GM12878 (cell line): Measurements from ENCODE around the gene TIMP2. TPM values are rescaled to one million over a fixed set of nuclear protein-coding genes. Genes with fewer than 3 reads are reported as not detected.

Source experiments
- ESRRA ChIP-seq: IDR thresholded peaks from 2 replicates; pipeline ENCODE4 v1.6.1; 2012; ENCODE audit warnings: mild to moderate bottlenecking, low read length, improper control_type of control experiment
- FOS ChIP-seq: IDR thresholded peaks from 3 replicates; pipeline ENCODE4 v1.6.1; 2011; ENCODE audit warnings: borderline replicate concordance; ENCODE audit not compliant: insufficient read length; ENCODE audit errors: extremely low read depth
- HDGF ChIP-seq: fragments of 450-650 bp; IDR thresholded peaks from 2 replicates; pipeline ENCODE4 v1.6.1; 2016; ENCODE audit warnings: antibody characterized with exemption
- KLF5 ChIP-seq: fragments of 450-650 bp; IDR thresholded peaks from 2 replicates; pipeline ENCODE4 v1.6.1; 2014; ENCODE audit warnings: mild to moderate bottlenecking; ENCODE audit not compliant: partially characterized antibody
- POLR2AphosphoS5 ChIP-seq: IDR thresholded peaks from 2 replicates; pipeline ENCODE4 v1.6.1; 2011; ENCODE audit warnings: mild to moderate bottlenecking, low read length, inconsistent platforms
- POU2F2 ChIP-seq: IDR thresholded peaks from 3 replicates; pipeline ENCODE4 v1.6.1; 2011; ENCODE audit warnings: low read depth, mild to moderate bottlenecking, low read length, borderline replicate concordance
- RBBP5 ChIP-seq: fragments of 200-600 bp; sonication (generic); conservative IDR thresholded peaks from 2 replicates; pipeline ENCODE4 v1.6.1; 2016
- SPI1 ChIP-seq: IDR thresholded peaks from 2 replicates; pipeline ENCODE4 v1.6.1; 2011; ENCODE audit warnings: low read depth, mild to moderate bottlenecking, low read length, moderate library complexity, borderline replicate concordance; ENCODE audit not compliant: insufficient read depth
- polyA plus RNA-seq, 11 experiments: library from polyadenylated mRNA; depleted of rRNA in 4 of 11; unstranded in 6 of 11; stranded (reverse) in 5 of 11; fragments of >200 nt; fragmentation: Nextera tagmentation in 4 of 11; fragmentation: Illumina TruSeq in 1 of 11; extraction: Ambion mirVana in 4 of 11; extraction: Trizol in 1 of 11; gene quantifications; 1 replicate in 1 of 11; 2 replicates in 10 of 11; pipeline versions ENCODE4 v1.2.1 to v1.2.3, GENCODE V29; 2011 to 2016; ENCODE audit warnings: inconsistent platforms in 2 of 11, missing spikeins in 2 of 11, low read depth in 1 of 11
- total RNA-seq, 4 experiments: library from RNA; depleted of rRNA in 3 of 4; stranded (reverse); fragments of >200 nt in 3 of 4; fragmentation: Illumina TruSeq in 1 of 4; extraction: Trizol in 1 of 4; gene quantifications; 2 replicates each; pipeline versions ENCODE4 v1.2.1 to v1.2.3, GENCODE V29; 2013 to 2021
- TF ChIP-seq, protein P1 (sequence below): fragments of 450-650 bp; IDR thresholded peaks from 2 replicates; pipeline ENCODE4 v1.6.1; 2017; ENCODE audit warnings: mild to moderate bottlenecking, moderate library complexity
- TF ChIP-seq, protein P2 (sequence below): fragments of 450-650 bp; conservative IDR thresholded peaks from 2 replicates; pipeline ENCODE4 v1.6.1; 2017; ENCODE audit warnings: mild to moderate bottlenecking, moderate library complexity

TIMP2 gene
- total and polyA plus RNA-seq, 10 of the 15 experiments (the other 5 are each of a cell fraction or from before 2014, with no cell fraction given): 0.03 to 0.41 (median 0.04) TPM; not detected in 7

GRCh38 chr17:78966123-78966813 is 41.1 kb upstream of the TIMP2 start (continued):
- TF ChIP-seq, protein P1, sequence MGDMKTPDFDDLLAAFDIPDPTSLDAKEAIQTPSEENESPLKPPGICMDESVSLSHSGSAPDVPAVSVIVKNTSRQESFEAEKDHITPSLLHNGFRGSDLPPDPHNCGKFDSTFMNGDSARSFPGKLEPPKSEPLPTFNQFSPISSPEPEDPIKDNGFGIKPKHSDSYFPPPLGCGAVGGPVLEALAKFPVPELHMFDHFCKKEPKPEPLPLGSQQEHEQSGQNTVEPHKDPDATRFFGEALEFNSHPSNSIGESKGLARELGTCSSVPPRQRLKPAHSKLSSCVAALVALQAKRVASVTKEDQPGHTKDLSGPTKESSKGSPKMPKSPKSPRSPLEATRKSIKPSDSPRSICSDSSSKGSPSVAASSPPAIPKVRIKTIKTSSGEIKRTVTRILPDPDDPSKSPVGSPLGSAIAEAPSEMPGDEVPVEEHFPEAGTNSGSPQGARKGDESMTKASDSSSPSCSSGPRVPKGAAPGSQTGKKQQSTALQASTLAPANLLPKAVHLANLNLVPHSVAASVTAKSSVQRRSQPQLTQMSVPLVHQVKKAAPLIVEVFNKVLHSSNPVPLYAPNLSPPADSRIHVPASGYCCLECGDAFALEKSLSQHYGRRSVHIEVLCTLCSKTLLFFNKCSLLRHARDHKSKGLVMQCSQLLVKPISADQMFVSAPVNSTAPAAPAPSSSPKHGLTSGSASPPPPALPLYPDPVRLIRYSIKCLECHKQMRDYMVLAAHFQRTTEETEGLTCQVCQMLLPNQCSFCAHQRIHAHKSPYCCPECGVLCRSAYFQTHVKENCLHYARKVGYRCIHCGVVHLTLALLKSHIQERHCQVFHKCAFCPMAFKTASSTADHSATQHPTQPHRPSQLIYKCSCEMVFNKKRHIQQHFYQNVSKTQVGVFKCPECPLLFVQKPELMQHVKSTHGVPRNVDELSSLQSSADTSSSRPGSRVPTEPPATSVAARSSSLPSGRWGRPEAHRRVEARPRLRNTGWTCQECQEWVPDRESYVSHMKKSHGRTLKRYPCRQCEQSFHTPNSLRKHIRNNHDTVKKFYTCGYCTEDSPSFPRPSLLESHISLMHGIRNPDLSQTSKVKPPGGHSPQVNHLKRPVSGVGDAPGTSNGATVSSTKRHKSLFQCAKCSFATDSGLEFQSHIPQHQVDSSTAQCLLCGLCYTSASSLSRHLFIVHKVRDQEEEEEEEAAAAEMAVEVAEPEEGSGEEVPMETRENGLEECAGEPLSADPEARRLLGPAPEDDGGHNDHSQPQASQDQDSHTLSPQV: no peak
- TF ChIP-seq SPI1: no peak
- TF ChIP-seq HDGF: no peak
- TF ChIP-seq RBBP5: no peak
- no peak for TF ChIP-seq FOS
- no peak for TF ChIP-seq POU2F2
- TF ChIP-seq, protein P2, sequence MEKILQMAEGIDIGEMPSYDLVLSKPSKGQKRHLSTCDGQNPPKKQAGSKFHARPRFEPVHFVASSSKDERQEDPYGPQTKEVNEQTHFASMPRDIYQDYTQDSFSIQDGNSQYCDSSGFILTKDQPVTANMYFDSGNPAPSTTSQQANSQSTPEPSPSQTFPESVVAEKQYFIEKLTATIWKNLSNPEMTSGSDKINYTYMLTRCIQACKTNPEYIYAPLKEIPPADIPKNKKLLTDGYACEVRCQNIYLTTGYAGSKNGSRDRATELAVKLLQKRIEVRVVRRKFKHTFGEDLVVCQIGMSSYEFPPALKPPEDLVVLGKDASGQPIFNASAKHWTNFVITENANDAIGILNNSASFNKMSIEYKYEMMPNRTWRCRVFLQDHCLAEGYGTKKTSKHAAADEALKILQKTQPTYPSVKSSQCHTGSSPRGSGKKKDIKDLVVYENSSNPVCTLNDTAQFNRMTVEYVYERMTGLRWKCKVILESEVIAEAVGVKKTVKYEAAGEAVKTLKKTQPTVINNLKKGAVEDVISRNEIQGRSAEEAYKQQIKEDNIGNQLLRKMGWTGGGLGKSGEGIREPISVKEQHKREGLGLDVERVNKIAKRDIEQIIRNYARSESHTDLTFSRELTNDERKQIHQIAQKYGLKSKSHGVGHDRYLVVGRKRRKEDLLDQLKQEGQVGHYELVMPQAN: no peak
- no peak for TF ChIP-seq KLF5
- no peak for TF ChIP-seq ESRRA
- no peak for TF ChIP-seq POLR2AphosphoS5
